GM12801 (cell line): ENCODE results near the gene SPATA31E1.

ENCODE experiments used
- TF ChIP-seq, protein P1 (sequence below): IDR thresholded peaks from one replicate; pipeline ENCODE4 v1.5.1; 2011; ENCODE audit warnings: control low read depth; ENCODE audit not compliant: insufficient read length; ENCODE audit errors: extremely low read depth

The SPATA31E1 gene

GRCh38 chr9:87880683-87881082 lies 2.0 kb upstream of the SPATA31E1 start:
- TF ChIP-seq, protein P1, sequence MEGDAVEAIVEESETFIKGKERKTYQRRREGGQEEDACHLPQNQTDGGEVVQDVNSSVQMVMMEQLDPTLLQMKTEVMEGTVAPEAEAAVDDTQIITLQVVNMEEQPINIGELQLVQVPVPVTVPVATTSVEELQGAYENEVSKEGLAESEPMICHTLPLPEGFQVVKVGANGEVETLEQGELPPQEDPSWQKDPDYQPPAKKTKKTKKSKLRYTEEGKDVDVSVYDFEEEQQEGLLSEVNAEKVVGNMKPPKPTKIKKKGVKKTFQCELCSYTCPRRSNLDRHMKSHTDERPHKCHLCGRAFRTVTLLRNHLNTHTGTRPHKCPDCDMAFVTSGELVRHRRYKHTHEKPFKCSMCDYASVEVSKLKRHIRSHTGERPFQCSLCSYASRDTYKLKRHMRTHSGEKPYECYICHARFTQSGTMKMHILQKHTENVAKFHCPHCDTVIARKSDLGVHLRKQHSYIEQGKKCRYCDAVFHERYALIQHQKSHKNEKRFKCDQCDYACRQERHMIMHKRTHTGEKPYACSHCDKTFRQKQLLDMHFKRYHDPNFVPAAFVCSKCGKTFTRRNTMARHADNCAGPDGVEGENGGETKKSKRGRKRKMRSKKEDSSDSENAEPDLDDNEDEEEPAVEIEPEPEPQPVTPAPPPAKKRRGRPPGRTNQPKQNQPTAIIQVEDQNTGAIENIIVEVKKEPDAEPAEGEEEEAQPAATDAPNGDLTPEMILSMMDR = no peak

- TF ChIP-seq, protein P1 = no peak
These were observed 597 bp downstream of the SPATA31E1 start for GRCh38 chr9:87883274-87883673.

DNA sequence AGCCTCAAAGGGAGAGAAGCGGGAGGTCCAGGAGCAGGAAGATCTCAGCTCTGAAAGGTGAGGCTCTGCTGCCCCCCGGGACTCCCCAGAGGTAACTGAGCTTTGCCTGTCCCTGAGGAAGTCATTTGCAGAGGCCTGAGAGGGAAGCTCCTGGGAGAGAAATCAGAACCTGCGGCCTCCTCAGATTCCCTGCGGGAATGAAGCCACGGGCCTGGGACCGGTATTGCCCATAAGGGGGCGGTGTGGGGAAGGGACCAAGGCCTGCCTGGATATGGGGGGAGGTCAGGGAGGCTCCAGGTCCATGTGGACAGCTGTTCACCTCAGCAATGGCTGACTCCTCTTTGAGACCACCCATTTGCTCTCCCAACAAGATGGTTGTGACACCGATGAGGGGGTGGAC lies 1.3 kb downstream of the SPATA31E1 start:
- TF ChIP-seq, protein P1 = no peak

GRCh38 chr9:87884578-87885459 lies 2.1 kb downstream of the SPATA31E1 start:
- TF ChIP-seq, protein P1 = no peak

GRCh38 chr9:87885484-87886189 lies 3.0 kb downstream of the SPATA31E1 start:
- TF ChIP-seq, protein P1 = no peak

- TF ChIP-seq, protein P1 = no peak
These were observed 3.7 kb downstream of the SPATA31E1 start for GRCh38 chr9:87886210-87886932.

GRCh38 chr9:87886933-87887505 lies 4.3 kb downstream of the SPATA31E1 start:
- TF ChIP-seq, protein P1 = no peak
